PC-3 (cell line): ENCODE results near the gene METTL8. TPM values are rescaled to one million over a fixed set of nuclear protein-coding genes. Genes with fewer than 3 reads are reported as not detected.
A peak's percentile ranks its signal among the peaks of the same experiment; 100 is the strongest.

Experiments
- ATAC-seq: fragments of 200-7000 bp; cut with Tn5 transposase; 2 replicates; pipeline ENCODE4 v1.9.1; 2020; ENCODE audit warnings: mild to moderate bottlenecking, moderate library complexity
- BruUV-seq: library from RNA; stranded (reverse); fragments of 400-500 nt; replicated peaks from 2 replicates; lab custom pipeline; 2021; lab: Mats Ljungman, UMichigan
- CTCF ChIA-PET: fragments of 300-600 bp; sonication (Branson Sonifier 250); formaldehyde crosslinking; loops from one replicate; lab custom pipeline; 2022; ENCODE audit warnings: antibody characterized with exemption; lab: Charles Lee
- POLR2A ChIA-PET: fragments of 300-600 bp; sonication (Branson Sonifier 250); formaldehyde crosslinking; loops from one replicate; lab custom pipeline; 2022; ENCODE audit warnings: antibody characterized with exemption; ENCODE audit not compliant: unreplicated experiment; lab: Charles Lee
- DNase-seq: peaks from one replicate; pipeline ENCODE4 v3.0.0-alpha.2; 2015
- H2AFZ ChIP-seq: fragments of 300-600 bp; sonication (generic); 2 replicates; pipeline ENCODE4 v1.6.0; 2016; ENCODE audit warnings: antibody characterized with exemption, low read length
- H3F3A ChIP-seq: fragments of 300-600 bp; sonication (generic); one replicate; pipeline ENCODE4 v1.6.0; 2017; ENCODE audit warnings: antibody characterized with exemption, low read length, control low read depth, mild to moderate bottlenecking; ENCODE audit not compliant: unreplicated experiment
- H3K27ac ChIP-seq: fragments of 300-600 bp; sonication (generic); 2 replicates; pipeline ENCODE4 v1.5.1; 2016; ENCODE audit warnings: mild to moderate bottlenecking, low read length
- H3K27me3 ChIP-seq: fragments of 300-600 bp; sonication (generic); 2 replicates; pipeline ENCODE4 v1.6.1; 2016; ENCODE audit warnings: low read length, mixed read lengths
- H3K36me3 ChIP-seq: fragments of 300-600 bp; sonication (generic); 2 replicates; pipeline ENCODE4 v1.6.1; 2016; ENCODE audit warnings: low read depth, mixed run types, low read length, mixed read lengths
- H3K4me1 ChIP-seq: fragments of 300-600 bp; sonication (generic); 2 replicates; pipeline ENCODE4 v1.5.1; 2016; ENCODE audit warnings: low read length; ENCODE audit not compliant: insufficient read depth
- H3K4me2 ChIP-seq: fragments of 300-600 bp; sonication (generic); 2 replicates; pipeline ENCODE4 v1.6.0; 2016; ENCODE audit warnings: low read length
- H3K4me3 ChIP-seq: fragments of 300-600 bp; sonication (generic); 2 replicates; pipeline ENCODE4 v1.5.1; 2016; ENCODE audit warnings: mild to moderate bottlenecking, low read length, mixed read lengths
- H3K79me2 ChIP-seq: fragments of 300-600 bp; sonication (generic); 2 replicates; pipeline ENCODE4 v1.6.1; 2017; ENCODE audit warnings: low read length, mixed read lengths
- H3K9ac ChIP-seq: fragments of 300-600 bp; sonication (generic); 2 replicates; pipeline ENCODE4 v1.6.0; 2016; ENCODE audit warnings: mild to moderate bottlenecking, low read length
- H3K9me2 ChIP-seq: fragments of 300-600 bp; sonication (generic); replicated peaks from 2 replicates; pipeline ENCODE4 v1.6.1; 2016; ENCODE audit warnings: mixed run types, low read length, mixed read lengths
- H3K9me3 ChIP-seq: fragments of 300-600 bp; sonication (generic); 2 replicates; pipeline ENCODE4 v1.6.1; 2016; ENCODE audit warnings: low read length, mixed read lengths
- H4K20me1 ChIP-seq: fragments of 300-600 bp; sonication (generic); 2 replicates; pipeline ENCODE4 v1.6.1; 2016; ENCODE audit warnings: low read length, mixed read lengths
- CTCF ChIP-seq: fragments of 300-600 bp; sonication (generic); conservative IDR thresholded peaks from 2 replicates; pipeline ENCODE4 v1.5.1; 2017; ENCODE audit warnings: antibody characterized with exemption, low read depth, mild to moderate bottlenecking, low read length
- EZH2 ChIP-seq: fragments of 300-600 bp; sonication (generic); IDR thresholded peaks from one replicate; pipeline ENCODE4 v1.6.1; 2017; ENCODE audit warnings: antibody characterized with exemption, mild to moderate bottlenecking, low read length; ENCODE audit not compliant: unreplicated experiment
- EZH2phosphoT487 ChIP-seq: fragments of 300-600 bp; sonication (generic); IDR thresholded peaks from 2 replicates; pipeline ENCODE4 v1.6.1; 2018; ENCODE audit warnings: mild to moderate bottlenecking, antibody characterized with exemption, low read length, borderline replicate concordance
- intact Hi-C: fragments of 100-400 bp; cut with micrococcal nuclease; formaldehyde crosslinking; loops from 2 replicates; pipeline ENCODE4 v1.9.0; 2023
- total RNA-seq: library from RNA; depleted of rRNA; stranded (reverse); fragments of >200 nt; gene quantifications from 2 replicates; pipeline ENCODE4 v1.2.3, GENCODE V29; 2014

Gene METTL8
- total RNA-seq, 1 experiment from 2014 or later, result 10.8 TPM

GRCh38 chr2:171478345-171478744, 44.6 kb upstream of the METTL8 start:
- ChIA-PET POLR2A (no interaction called here), CTCF (no interaction called here)
- Histone ChIP-seq H3F3A (no peaks in the 10 kb centered on the region), H3K9me3 (no peaks in the 10 kb centered on the region), H3K27ac (no peak overlapping the region), H3K27me3 (no peaks in the 10 kb centered on the region), H3K9ac (no peak overlapping the region), H3K4me1 (peaks cover 15% of the 10 kb centered on the region; the same call in 1 of the 2 replicates), H3K4me2 (no peak overlapping the region), H4K20me1 (no peaks in the 10 kb centered on the region), H2AFZ (no peak overlapping the region), H3K4me3 (no peak overlapping the region), H3K9me2 (no peaks in the 10 kb centered on the region), H3K79me2 (no peaks in the 10 kb centered on the region), H3K36me3 (peaks cover 9% of the 10 kb centered on the region)
- no TSS peak for BruUV-seq
- no peak for ATAC-seq
- DNase-seq, result peak; percentile 21
- intact Hi-C loops, result no loop called here
- TF ChIP-seq CTCF (no peak), EZH2phosphoT487 (no peak), EZH2 (no peak)

GRCh38 chr2:171475979-171476378, 42.2 kb upstream of the METTL8 start:
- no peak overlapping the region for H2AFZ ChIP-seq
- BruUV-seq, result no TSS peak
- H3K36me3 ChIP-seq, result peaks cover 6% of the 10 kb centered on the region
- no peak for DNase-seq
- no peaks in the 10 kb centered on the region for H4K20me1 ChIP-seq
- POLR2A ChIA-PET, result no interaction called here
- H3K4me3 ChIP-seq, result no peak overlapping the region
- no peak overlapping the region for H3K27ac ChIP-seq
- H3K27me3 ChIP-seq, result no peaks in the 10 kb centered on the region
- H3K9me2 ChIP-seq, result no peaks in the 10 kb centered on the region
- no peaks in the 10 kb centered on the region for H3K9me3 ChIP-seq
- H3K9ac ChIP-seq, result no peak overlapping the region
- intact Hi-C loops, result no loop called here
- H3K79me2 ChIP-seq, result no peaks in the 10 kb centered on the region
- no peak overlapping the region for H3K4me2 ChIP-seq
- CTCF ChIA-PET, result no interaction called here
- no peak for ATAC-seq
- no peaks in the 10 kb centered on the region for H3F3A ChIP-seq
- TF ChIP-seq EZH2 (no peak), EZH2phosphoT487 (no peak), CTCF (no peak)
- H3K4me1 ChIP-seq, result peaks cover 15% of the 10 kb centered on the region; the same call in 1 of the 2 replicates

DNA sequence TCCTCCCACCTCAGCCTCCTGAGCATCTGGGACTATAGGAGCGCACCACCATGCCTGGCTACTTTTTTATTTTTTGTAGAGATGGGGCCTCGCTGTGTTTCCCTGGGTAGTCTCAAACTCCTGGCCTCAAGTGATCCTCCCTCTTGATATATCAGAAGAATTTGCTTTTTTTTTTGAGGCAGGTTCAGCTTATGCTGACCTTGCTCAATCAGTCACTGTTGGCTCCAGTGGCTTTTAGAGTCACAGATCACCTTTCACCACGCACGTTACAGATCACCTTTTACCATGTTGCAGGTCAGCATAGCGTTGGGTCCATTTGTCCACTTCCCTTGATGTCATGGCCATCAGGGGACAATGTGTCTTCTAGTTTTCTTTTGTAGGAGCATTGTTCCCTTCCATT, 36.3 kb upstream of the METTL8 start:
- H3K4me2 ChIP-seq, result no peak overlapping the region

More for the DNA sequence above, 36.3 kb upstream of the METTL8 start:
- ChIA-PET POLR2A (no interaction called here), CTCF (no interaction called here)
- Histone ChIP-seq H3K9ac (no peak overlapping the region), H3K4me3 (no peak overlapping the region), H3K9me2 (no peaks in the 10 kb centered on the region), H3K79me2 (no peaks in the 10 kb centered on the region), H3K4me1 (no peaks in the 10 kb centered on the region), H3K36me3 (peaks cover 13% of the 10 kb centered on the region), H3K27me3 (no peaks in the 10 kb centered on the region), H4K20me1 (no peaks in the 10 kb centered on the region), H3K27ac (no peak overlapping the region), H2AFZ (no peak overlapping the region), H3F3A (no peaks in the 10 kb centered on the region), H3K9me3 (no peaks in the 10 kb centered on the region)
- no peak for ATAC-seq
- DNase-seq, result no peak
- no TSS peak for BruUV-seq
- intact Hi-C loops, result no loop called here
- no peak for TF ChIP-seq CTCF
- TF ChIP-seq EZH2, result no peak
- no peak for TF ChIP-seq EZH2phosphoT487
